Measurements from ENCODE around the gene TAF13.
A peak's percentile ranks its signal among the peaks of the same experiment; 100 is the strongest.

Gene TAF13, protein sequence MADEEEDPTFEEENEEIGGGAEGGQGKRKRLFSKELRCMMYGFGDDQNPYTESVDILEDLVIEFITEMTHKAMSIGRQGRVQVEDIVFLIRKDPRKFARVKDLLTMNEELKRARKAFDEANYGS

DNA sequence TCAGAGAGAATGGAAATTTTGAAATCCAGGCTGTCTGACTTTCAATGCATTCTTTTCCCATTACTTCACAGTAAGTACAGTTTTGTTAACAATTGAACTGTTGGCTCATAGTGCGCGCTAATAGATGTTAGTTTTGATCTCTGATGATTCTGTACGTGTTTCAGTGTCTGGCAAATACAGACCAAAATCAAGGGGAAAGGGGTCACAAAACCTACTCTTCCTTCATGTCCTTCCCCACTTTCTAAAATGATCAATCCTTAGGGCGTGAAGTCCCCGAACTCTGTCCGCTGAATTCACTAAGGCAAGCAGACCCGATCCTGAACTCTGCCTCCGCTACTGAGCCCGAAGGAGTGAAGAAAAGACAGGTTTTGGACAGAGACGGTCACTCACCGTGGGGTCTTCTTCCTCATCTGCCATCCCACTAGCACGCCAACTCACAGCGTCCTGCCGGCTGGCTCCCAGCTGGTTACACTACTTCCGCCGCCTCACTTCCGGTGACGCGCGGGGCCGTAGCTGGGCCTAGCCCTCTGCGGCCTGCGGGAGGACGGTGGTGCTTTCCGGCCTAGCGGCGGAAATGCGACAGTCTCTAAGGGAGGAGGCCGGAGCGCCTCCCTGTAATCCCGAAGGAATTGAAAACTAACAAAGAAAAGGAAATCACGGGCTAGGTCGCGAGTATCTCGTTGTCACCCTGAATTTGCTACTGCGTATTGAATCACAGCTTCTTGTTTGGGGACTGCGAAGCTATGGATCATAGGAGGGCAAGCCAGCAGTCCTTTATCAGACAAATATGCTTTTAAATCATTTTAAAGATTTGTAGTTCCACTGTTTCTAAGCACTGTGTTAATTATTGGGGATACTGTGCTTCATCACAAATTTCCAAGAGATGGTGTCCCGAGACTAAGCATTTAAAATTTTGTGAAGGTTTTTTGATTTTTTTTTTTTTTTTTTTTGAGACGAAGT is at the start of gene TAF13:
TSS of gene TAF13 (minus strand) at position 473 of the 960 bp plus-strand sequence. CDS start at position 417, 56 bp downstream.
- DNase-seq (ENCODE audit: low spot score), result peak; percentile 91

DNA sequence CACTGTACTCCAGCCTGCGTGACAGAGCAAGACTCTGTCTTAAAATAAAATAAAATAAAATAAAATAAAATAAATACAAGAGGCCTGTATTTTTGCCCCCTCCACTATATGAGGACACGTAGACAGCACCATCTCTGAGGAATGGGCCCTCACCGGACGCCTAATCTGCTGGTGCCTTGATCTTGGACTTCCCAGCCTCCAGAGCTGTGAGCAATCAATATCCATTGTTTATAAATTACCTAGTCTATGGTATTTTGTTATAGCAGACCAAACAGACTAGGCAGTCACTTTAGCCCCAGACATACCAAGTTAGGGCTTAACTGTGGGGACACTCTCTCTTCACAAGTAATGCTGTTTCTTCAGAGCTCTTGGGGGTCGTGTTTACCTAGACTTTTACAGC is 44.6 kb upstream of the TAF13 start:
- no peak for DNase-seq (ENCODE audit: low spot score)

DNA sequence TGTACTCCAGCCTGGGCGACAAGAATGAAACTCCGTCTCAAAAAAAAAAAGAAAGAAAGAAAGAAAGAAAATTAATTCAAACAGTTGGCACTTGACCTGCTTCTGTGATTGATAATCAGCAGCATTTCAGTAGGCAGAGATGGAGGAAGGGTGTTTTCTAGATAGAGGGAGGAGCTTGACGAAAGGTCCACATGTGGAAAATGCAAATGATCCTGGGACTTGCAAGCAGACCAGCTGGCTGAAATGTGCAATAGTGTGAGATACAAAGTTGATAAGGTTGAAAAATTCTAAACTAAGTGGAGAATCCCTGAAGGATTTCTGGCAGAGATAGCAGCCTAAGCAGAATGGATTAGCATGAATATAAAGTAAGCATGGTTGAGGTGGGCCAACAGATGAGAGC is 42.3 kb upstream of the TAF13 start:
- DNase-seq (ENCODE audit: low spot score), result no peak

DNA sequence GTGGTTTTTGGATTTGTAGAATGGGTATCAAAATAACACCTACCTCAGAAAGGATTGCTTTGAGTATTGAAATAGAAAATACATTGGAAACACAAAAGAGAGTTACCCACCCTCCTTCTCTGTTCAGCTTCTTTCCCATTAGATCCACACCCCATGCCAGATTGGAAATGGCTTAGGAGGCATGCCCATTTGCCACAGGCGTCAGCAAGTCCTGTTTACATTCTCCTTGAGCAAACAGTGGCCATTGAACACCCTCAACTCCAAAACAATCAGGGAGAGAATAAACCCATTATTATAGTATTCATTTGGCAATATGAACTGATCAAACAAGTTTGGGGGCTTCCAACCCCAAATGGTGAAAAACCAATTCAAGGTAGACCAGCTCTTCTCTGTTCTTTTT is 40.5 kb upstream of the TAF13 start:
- no peak for DNase-seq (ENCODE audit: low spot score)

DNA sequence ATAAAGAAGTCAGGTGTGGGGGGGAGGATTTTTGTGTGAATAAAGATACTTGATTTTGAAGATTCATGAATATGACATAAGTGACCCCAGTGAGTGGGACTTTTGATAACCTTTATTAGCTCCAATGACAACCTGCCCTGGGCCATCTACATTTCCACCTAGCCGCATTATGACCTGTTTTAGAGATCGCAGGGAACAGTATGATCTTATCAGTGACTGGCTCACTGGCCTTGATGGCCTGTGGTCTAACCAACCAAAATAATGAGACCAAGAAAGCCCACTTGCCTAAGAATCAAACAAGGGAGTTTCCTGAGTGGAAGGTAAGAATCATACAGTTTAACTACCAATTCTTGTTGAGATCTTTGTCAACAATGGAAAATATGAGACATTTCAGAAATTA is 39.9 kb upstream of the TAF13 start:
- no peak for DNase-seq (ENCODE audit: low spot score)

GRCh38 chr1:109114342-109114674 is 38.5 kb upstream of the TAF13 start:
- DNase-seq (ENCODE audit: low spot score), result no peak

- no peak for DNase-seq (ENCODE audit: low spot score)
Observed at GRCh38 chr1:109113590-109114341, 38.0 kb upstream of the TAF13 start, which contains the start of gene ELAPOR1. ELAPOR1 (plus strand) TSS chr1:109114115; CDS start chr1:109114184, 69 bp downstream.

DNA sequence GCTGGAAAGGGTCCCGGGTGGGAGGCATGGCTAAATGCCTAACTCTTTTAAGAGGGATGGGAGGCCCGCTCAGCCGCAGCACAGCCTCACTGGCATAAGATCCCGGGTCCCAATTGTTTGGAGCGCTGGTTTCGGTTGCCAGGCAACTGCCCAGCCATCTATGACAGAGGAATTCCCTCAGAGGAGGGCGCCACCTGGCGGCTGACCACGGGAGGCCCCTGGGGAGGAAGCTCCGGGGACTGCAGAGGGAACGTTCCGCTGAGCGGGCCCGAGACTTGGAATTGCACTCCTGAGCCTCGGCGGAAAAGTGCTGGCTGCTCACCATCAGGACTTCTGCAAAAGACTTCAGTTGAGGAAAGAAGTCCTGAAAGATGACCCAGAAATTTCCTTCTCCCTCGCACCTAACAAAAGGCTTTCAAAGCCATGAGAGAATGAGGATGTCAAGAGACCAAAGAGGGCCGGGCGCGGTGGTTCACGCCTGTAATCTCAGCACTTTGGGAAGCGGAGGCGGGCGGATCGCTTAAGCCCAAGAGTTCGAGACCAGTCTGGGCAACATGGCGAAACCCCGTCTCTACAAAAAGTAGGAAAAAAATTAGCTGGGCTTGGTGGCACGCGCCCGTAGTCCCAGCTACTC is 37.0 kb upstream of the TAF13 start:
- peak; percentile 90 for DNase-seq (ENCODE audit: low spot score)

DNA sequence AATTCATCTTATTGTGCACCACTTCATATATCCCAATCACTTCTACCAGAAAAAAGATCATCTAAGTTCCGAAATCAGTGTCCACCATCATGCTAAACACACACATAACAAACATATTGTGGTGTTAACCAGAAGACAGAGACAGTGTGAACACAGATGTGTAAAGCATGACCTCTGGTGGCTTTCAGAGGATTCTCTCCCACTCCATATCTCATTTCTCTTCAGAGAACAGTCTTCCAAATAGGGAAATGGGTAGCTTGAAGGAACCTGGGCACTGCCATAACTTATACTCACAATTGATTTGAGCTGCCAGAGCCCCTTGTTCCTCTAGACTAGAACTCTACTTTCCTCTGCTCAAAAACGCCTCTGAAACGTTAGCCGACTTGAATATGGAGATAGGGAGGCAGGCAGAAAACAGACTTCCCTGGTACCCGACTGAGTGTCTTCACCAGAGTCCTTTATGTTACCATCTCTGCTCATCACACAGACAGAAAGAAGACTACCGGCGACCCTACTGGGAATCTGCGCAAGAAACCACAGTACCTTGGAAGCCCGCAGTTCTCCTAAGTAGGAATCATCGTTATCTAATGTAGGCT is 36.4 kb upstream of the TAF13 start:
- DNase-seq (ENCODE audit: low spot score), result no peak

DNA sequence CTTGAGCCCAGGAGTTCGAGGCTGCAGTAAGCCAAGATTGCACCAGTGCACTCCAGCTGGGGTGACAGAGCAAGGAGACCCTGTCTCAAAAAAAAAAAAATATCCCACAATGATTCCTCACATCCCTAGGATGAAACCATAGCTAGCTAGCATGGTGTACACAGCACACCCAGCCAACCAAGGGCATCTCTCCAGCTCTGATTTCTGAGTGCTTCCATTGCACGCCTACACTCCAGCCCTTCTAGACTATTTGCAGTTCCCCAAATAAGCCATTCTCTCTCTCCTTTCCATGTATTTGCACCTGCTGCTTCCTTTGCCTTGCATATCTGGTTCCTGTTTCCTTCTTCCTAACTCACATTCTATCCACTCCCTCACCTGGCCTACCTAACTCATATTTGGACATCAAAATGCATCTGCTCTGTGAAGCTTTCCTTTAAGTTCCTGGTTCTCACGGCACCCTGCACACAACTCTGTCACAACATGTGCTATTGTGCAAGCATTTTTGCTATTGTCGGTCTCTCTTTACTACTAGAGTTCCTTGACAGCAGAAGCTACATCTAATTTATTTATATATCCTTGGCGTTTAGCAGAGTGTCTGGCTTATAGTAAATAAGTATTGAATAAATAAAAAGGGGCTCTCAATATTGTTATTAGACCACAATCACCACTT is 35.7 kb upstream of the TAF13 start:
- DNase-seq (ENCODE audit: low spot score), result no peak

- no peak for DNase-seq (ENCODE audit: low spot score)
Observed at GRCh38 chr1:109109906-109110305, 34.1 kb upstream of the TAF13 start.

DNA sequence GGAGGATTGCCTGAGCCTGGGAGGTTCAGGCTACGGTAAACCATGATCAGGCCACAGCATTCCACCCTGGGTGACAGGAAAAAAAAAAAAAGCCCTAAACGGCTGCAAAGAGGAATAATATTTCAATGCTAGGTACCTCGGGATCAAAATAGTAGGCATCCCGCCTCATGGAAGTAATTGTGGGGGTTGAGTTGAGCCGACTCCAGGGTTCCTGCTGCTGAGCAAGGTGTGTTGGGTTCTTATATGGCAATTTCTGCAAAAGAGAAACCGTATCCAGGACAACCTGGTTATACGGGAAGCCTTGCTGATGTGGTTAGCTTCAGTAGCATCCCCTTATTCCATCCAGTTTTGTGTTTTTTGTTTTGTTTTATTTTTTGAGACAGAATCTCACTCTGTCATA is 32.0 kb upstream of the TAF13 start:
- no peak for DNase-seq (ENCODE audit: low spot score)

DNA sequence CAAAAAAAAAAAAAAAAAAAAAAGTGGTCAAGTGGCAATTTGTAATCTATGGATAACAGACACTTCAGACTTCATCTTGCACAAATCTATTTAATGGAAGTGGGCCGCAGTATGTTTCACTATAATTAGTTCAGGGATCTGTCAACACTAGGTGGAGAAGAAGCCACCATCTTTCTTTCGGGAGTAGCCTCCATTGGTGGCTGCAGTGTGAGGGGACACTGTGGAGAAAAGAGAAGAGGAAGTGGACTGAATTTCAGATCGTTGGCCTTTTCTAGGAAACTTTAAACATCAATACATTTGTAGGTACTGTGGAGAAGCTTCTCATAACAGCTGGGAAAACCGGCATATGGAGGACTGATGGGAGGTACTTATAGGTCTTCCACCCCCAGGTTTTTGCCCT is 30.1 kb upstream of the TAF13 start:
- no peak for DNase-seq (ENCODE audit: low spot score)

DNA sequence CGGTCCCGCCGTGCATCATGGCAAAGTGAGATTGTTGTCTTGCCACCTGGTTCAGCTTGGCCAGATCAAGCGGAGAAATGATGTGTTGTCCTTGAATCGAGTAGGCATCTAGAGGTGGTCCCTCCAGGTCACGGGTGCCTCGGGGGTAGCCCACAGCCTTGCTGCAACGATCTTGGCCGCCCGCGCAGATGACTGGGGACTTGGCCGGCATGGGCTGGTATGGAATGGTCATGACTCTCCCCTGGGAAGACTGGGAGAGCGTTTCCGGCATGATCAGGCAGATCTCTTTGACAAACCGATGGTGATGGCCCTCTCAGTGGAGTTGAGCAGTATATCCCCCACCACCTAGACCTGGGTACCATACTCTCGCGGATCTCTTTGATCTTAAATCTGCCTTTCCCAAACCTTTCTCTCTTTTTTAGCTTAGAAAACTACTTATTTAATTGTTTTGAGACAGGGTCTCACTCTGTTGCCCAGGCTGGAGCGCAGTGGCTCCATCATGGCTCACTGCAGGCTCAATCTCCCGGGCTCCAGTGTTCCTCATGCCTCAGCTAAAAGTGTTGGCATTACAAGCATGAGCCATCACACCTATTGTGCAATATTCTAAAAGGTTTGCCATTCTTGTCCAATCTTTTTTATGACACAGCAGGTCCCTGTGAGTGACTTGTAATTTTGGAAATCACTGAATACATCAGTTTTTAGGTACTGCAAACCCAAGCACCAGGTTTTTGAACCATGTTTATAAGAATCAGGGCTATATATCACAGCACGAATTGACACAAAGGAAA is 28.8 kb upstream of the TAF13 start:
- no peak for DNase-seq (ENCODE audit: low spot score)

DNA sequence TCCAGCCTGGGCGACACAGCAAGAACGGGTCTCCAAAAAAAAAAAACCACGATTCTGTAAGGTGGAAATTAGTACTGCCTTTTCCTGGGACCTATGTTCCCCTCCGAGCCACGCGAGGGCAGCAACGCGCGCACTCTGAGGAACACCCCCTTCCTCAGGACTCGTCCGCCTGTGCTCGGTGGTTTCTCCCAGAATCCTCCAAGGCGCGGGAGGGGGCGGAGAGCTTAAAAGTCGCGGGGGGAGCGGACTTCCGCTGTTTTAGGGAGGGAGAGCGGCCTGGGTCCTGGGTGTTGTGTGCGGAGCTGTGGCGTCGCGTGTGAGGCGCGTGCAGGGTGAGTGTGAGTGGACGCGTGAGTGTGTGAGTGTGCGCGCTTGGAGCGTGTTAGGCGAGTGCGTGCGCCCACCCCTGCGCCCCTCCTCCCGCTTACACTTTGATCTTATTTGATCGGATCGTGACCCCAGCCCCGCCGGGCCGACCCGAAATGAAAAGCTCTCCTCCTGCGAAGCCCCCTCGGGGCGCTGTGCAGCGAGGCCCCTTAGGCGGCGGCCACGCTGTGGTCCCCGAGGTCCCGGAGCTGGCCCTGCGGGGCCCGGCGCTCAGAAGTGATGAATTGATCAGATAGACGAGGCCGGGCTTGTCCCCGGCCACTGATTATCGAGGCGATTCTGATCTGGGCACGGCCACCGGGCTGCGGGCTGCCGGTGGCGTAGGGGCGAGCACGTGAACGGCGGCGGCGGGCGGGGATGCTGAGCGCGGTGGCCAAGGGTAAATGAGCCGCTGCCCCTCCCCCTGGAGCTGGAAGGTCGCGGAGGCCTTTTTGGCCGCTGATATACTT is 24.4 kb upstream of the TAF13 start:
- peak; percentile 84 for DNase-seq (ENCODE audit: low spot score)

DNA sequence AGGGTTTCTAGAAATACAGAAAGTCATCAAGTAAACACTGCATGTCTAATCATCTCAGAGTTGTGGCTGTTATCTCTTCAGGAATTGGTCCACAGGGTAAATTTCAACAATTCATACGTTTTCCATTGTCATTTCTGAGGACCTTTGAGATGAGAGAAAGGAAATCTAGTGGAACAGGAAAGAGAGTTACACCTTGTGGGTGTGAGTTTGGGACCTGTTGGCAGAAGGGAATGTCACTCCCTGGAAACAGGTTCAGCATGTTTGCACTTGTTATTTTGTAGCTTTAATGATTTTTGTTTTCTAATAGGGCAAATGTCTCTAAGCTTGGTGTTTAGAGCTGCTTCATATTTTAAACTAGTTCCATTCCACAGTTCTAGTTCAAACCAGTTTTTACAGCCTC is 20.3 kb upstream of the TAF13 start:
- no peak for DNase-seq (ENCODE audit: low spot score)

- no peak for DNase-seq (ENCODE audit: low spot score)
Observed at GRCh38 chr1:109095631-109096030, 19.8 kb upstream of the TAF13 start.

GRCh38 chr1:109094871-109095270 is 19.1 kb upstream of the TAF13 start:
- DNase-seq (ENCODE audit: low spot score), result no peak

- no peak for DNase-seq (ENCODE audit: low spot score)
Observed at GRCh38 chr1:109094377-109094803, 18.6 kb upstream of the TAF13 start.

DNA sequence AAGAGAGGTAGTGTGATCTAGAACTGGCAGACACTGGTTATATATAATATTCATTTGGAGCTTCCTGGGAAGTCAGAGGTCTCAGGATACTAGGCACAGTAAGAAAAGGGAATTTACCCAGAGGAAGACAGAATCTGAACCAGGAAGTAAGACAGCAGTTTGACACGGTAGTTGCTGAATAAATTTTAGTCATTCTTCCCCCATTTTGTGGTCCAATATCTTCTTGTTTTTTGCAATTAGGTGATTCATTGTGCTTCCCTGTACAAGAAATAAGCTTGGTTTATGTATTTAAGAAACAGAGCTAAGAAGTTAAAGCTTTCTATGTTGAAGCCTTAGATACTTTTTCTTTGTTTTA is 16.0 kb upstream of the TAF13 start:
- DNase-seq (ENCODE audit: low spot score), result no peak
